Measurements from ENCODE around the gene ZNF423. TPM values are rescaled to one million over a fixed set of nuclear protein-coding genes. Genes with fewer than 3 reads are reported as not detected.

ZNF423 gene
- total RNA-seq, 4 donors from 2014 or later, result 4.1 to 20.2 (median 10.3) TPM

DNA sequence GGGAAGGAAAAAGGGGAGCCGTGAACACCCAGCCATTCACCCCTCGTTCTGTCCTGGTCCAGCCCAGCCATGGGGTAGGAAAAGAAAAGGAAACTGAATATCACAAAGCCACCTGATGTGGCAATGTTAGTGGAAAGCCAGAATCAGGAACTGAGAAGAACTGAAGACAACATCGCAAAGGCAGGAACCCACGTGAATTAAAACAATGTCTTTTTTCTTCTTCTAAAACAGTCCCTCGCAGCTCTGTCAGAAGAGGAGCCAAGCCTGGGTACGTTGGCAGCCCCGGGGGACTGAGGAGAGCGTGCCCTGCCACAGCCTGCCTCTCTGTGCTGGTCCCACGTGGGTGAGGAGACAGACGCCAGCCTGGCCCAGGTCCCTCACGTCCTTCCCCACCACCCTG, 55.0 kb downstream of the ZNF423 start:
- TF ChIP-seq CTCF (IDR thresholded peaks at IDR 0.05; ENCODE audit: low read depth), result no peak

GRCh38 chr16:49800441-49800840, 55.5 kb downstream of the ZNF423 start:
- TF ChIP-seq CTCF (IDR thresholded peaks at IDR 0.05; ENCODE audit: low read depth), result no peak

DNA sequence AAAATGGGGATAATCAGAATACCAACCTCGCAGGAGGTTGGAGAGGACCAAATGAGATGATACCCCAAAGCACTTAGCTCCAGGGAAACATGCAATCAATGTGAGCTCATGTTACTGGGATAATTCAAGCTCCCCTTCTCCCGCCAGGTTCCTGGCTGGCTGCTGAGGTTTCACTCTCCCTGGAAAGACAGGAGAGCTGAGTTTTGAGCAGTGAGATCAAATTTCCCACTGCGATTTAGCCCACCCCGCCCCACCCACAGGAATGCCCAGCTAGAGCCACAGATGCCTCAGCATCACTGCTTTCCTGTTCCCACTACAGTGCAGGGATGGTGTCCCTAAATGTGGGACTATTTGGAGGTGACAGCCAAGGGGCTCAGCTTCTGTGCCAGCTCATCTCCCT, 56.7 kb downstream of the ZNF423 start:
- TF ChIP-seq CTCF (IDR thresholded peaks at IDR 0.05; ENCODE audit: low read depth), result no peak

- TF ChIP-seq CTCF (IDR thresholded peaks at IDR 0.05; ENCODE audit: low read depth), result no peak
Observed at GRCh38 chr16:49795513-49795912, 60.4 kb downstream of the ZNF423 start.

DNA sequence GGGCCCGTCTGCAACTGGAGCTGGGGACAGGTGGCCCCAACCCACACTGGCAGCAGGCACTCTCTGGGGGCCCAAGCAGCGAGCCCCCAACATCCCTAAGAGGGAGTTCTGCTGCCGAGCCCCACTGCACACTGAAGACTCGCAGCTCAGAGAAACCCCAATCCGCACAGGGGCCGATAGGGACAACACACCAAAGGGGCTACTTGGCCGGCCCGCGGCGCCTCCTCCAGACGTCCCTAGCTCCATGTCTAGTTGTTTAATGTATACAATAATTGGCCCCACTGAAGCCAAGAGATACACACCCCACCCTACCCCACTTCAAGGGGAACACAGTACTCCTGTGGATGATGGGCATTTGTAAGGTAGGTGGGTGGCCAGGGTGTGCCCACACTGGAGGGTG, 62.7 kb downstream of the ZNF423 start:
- TF ChIP-seq CTCF (IDR thresholded peaks at IDR 0.05; ENCODE audit: low read depth), result no peak

DNA sequence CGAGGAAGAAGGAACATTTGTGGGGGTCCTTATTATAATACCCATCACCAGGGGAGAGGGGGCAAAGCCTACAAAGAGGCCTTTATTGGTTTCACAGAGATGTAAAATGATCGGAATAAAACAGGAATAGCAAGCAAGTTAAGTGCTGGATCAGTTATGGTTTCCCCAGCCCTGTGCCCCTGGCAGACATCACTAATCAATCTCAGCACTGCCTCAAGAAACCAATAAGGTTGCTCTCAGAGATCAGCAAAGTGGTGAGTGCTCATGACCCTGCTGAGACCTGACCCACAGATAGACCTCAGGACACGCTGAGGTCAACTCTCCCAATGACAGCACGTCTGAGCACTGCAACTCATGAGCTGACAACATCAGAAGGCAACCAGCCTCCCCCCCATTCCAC, 66.3 kb downstream of the ZNF423 start:
- no peak for TF ChIP-seq CTCF (IDR thresholded peaks at IDR 0.05; ENCODE audit: low read depth)

DNA sequence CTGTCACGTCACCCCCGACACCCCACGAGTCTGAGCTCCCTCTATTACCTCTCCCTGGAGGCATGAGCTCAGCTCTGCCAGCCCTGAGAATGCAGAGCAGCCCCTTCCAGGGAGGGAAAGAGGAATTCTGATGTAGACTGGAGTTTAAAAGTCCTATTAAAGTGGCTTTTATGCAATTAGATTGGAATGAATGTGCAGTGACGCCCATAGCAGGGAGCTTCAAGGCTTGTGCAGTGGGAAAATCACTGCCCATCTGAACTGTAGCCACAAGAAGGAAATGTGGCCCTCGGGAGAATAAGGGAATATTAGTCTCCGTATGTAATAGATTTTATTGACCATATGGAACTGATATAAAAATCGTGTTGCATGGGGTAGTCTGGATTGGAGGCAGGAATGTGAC, 66.9 kb downstream of the ZNF423 start:
- no peak for TF ChIP-seq CTCF (IDR thresholded peaks at IDR 0.05; ENCODE audit: low read depth)

All from subcutaneous adipose tissue (tissue), 4 donors.